SK-N-SH treated with all-trans-retinoic acid at 6 μM for 48 hours (cell line): ENCODE measurements around the gene C8G.

Experiments used
- ATAC-seq: fragments of 200-7000 bp; cut with Tn5 transposase; 3 replicates; pipeline ENCODE4 v1.9.1; 2020; ENCODE audit warnings: mild to moderate bottlenecking, moderate library complexity
- ZFP30 ChIP-seq: fragments of 450-650 bp; formaldehyde crosslinking; IDR thresholded peaks from 2 replicates; pipeline ENCODE4 v1.5.0; 2022; ENCODE audit warnings: mild to moderate bottlenecking, moderate library complexity

Gene C8G

DNA sequence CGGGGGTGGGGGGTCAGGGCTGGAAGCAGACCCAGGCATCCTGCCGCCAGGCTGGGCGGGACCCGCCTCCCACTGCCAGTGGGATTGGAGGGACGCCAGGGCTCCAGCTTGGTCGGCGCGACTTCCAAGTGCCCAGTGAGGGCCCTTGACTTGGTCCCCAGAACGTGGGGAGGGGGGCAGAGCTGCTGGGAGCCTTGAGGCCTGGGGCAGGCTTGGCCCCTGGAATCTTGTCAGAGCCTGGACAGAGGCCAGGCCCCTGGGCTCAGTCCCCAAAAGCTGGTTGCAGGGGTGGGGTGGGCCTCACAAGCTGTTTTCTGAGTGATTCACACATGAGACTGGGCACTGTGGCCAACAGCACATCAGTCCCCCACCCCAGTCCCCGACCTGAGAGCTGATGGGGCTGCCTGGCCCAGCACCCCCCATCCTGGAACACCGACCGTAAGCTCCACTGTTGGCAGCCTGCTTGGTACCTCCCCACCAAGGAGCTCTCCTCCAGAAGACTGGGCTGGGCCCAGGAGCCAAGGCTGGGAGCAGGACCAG is 50.8 kb downstream of the C8G start:
- ATAC-seq = peak; percentile 35

More for the DNA sequence above, 50.8 kb downstream of the C8G start:
- TF ChIP-seq ZFP30 (CRISPR knock-in tag) = no peak
